Measurements from ENCODE around the gene PGAP3. TPM values are rescaled to one million over a fixed set of nuclear protein-coding genes. Genes with fewer than 3 reads are reported as not detected.

Gene PGAP3
- total and polyA plus RNA-seq, 8 donors: 17.2 to 46.5 (median 39.5) TPM

- no peak within 1 kb of the TSS for H3K27ac ChIP-seq
- intact Hi-C loops (cut with DNase I): no loop called here
- TF ChIP-seq, protein P1, sequence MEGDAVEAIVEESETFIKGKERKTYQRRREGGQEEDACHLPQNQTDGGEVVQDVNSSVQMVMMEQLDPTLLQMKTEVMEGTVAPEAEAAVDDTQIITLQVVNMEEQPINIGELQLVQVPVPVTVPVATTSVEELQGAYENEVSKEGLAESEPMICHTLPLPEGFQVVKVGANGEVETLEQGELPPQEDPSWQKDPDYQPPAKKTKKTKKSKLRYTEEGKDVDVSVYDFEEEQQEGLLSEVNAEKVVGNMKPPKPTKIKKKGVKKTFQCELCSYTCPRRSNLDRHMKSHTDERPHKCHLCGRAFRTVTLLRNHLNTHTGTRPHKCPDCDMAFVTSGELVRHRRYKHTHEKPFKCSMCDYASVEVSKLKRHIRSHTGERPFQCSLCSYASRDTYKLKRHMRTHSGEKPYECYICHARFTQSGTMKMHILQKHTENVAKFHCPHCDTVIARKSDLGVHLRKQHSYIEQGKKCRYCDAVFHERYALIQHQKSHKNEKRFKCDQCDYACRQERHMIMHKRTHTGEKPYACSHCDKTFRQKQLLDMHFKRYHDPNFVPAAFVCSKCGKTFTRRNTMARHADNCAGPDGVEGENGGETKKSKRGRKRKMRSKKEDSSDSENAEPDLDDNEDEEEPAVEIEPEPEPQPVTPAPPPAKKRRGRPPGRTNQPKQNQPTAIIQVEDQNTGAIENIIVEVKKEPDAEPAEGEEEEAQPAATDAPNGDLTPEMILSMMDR (IDR thresholded peaks at IDR 0.05): no peak
- DNase-seq (no peak), ATAC-seq (no peak)
- H3K9me3 ChIP-seq: no peaks in the 10 kb centered on the region
- H3K4me3 ChIP-seq: no peak within 1 kb of the TSS
- H3K27me3 ChIP-seq: peaks cover 19 to 54% of the 10 kb centered on the region in 2 donors
- peaks cover 0 to 32% of the 10 kb centered on the region in 2 donors for H3K36me3 ChIP-seq
- peaks cover 6 to 77% of the 10 kb centered on the region in 2 donors for H3K4me1 ChIP-seq
These were observed 23.0 kb downstream of the PGAP3 start, which contains the start of gene TCAP for GRCh38 chr17:39664581-39665561. TSS of gene TCAP (plus strand) at chr17:39665349. CDS start at chr17:39665360, 11 bp downstream.

GRCh38 chr17:39663688-39664580 lies 23.9 kb downstream of the PGAP3 start:
- no peak for DNase-seq
- Histone ChIP-seq H3K4me3 (no peak overlapping the region), H3K27ac (no peak overlapping the region), H3K36me3 (peaks cover 0 to 42% of the 10 kb centered on the region in 2 donors), H3K27me3 (peaks cover 17 to 44% of the 10 kb centered on the region in 2 donors), H3K4me1 (peaks cover 9 to 86% of the 10 kb centered on the region in 2 donors), H3K9me3 (no peaks in the 10 kb centered on the region)
- TF ChIP-seq, protein P1 (IDR thresholded peaks at IDR 0.05): no peak
- peak; percentile 35 for ATAC-seq
- intact Hi-C loops (cut with DNase I): no loop called here

DNA sequence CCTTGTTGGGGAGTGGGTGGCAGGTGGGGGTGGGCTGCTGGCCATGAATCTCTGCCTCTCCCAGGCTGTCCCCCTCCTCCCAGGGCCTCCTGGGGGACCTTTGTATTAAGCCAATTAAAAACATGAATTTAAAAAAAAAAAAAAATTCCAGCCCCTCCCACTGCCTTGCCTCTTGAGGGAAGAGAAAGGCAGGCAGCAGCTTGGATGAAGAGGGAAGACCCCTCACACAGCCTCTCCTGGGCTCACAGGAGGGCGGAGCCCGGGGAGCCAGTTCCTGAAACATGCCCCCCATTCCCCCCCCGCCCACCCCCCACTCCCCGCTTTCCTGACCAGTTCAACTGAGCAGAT lies 24.5 kb downstream of the PGAP3 start:
- peaks cover 0 to 48% of the 10 kb centered on the region in 2 donors for H3K36me3 ChIP-seq
- no peak overlapping the region for H3K27ac ChIP-seq
- ATAC-seq: no peak
- H3K4me3 ChIP-seq: no peak overlapping the region
- peaks cover 10 to 86% of the 10 kb centered on the region in 2 donors for H3K4me1 ChIP-seq
- intact Hi-C loops (cut with DNase I): no loop called here
- H3K27me3 ChIP-seq: peaks cover 13 to 38% of the 10 kb centered on the region in 2 donors
- TF ChIP-seq, protein P1 (IDR thresholded peaks at IDR 0.05): no peak
- no peak for DNase-seq
- no peaks in the 10 kb centered on the region for H3K9me3 ChIP-seq

DNA sequence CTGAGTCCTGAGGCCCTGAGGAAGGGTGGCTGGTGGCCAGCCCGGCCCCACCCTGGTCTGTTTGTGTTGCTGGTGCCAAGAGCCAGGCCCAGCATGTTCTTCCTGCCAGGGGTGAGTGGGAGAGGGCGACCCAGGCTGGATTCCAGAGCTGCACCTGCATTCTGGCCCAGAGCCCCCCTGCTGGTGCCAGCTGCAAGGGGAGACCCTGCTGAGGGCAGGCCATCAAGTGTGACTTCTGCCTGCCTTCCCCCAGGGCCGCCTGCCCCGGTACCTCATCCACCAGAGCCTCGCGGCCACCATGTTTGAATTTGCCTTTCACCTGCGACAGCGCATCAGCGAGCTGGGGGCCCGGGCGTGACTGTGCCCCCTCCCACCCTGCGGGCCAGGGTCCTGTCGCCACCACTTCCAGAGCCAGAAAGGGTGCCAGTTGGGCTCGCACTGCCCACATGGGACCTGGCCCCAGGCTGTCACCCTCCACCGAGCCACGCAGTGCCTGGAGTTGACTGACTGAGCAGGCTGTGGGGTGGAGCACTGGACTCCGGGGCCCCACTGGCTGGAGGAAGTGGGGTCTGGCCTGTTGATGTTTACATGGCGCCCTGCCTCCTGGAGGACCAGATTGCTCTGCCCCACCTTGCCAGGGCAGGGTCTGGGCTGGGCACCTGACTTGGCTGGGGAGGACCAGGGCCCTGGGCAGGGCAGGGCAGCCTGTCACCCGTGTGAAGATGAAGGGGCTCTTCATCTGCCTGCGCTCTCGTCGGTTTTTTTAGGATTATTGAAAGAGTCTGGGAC lies 25.1 kb downstream of the PGAP3 start:
- H3K27ac ChIP-seq: peak overlapping the region in 1 of 2 donors; percentile 33
- peaks cover 7 to 83% of the 10 kb centered on the region in 2 donors for H3K4me1 ChIP-seq
- intact Hi-C loops (cut with DNase I): no loop called here
- H3K4me3 ChIP-seq: no peak overlapping the region
- ATAC-seq: peak; percentile 35
- no peaks in the 10 kb centered on the region for H3K9me3 ChIP-seq
- H3K36me3 ChIP-seq: peaks cover 0 to 54% of the 10 kb centered on the region in 2 donors
- no peak for DNase-seq
- H3K27me3 ChIP-seq: peaks cover 12 to 32% of the 10 kb centered on the region in 2 donors
- TF ChIP-seq, protein P1 (IDR thresholded peaks at IDR 0.05): no peak

All from left lung (tissue), 10 donors.